ENCODE data around the gene ZNF710. TPM values are rescaled to one million over a fixed set of nuclear protein-coding genes. Genes with fewer than 3 reads are reported as not detected.
A peak's percentile ranks its signal among the peaks of the same experiment; 100 is the strongest.

The ZNF710 gene
- polyA plus RNA-seq, 1 of the 3 experiments (the other 2 are of a cell fraction) = 2.7 TPM

DNA sequence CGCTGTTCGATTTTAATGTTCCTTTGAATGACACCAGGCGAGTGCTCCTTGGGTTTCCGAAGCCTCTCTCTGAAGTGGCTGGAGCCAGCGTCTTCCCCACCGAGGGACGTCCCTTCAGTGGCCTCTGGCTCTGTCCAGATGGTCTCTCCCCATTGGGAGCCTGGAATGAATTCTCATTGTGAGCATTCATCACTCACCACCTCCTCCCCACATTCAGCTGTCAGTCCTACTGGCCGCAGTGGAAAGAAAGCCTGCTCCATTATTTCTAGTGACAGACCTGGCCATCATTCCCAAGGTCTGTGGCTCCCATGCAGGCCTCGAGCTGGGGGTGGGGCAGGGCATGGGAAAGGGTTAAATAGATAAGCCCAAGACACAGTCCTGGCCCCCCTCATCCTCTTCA, 35.2 kb downstream of the ZNF710 start (continued):
- TF ChIP-seq, protein P1, sequence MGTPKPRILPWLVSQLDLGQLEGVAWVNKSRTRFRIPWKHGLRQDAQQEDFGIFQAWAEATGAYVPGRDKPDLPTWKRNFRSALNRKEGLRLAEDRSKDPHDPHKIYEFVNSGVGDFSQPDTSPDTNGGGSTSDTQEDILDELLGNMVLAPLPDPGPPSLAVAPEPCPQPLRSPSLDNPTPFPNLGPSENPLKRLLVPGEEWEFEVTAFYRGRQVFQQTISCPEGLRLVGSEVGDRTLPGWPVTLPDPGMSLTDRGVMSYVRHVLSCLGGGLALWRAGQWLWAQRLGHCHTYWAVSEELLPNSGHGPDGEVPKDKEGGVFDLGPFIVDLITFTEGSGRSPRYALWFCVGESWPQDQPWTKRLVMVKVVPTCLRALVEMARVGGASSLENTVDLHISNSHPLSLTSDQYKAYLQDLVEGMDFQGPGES (IDR thresholded peaks at IDR 0.05; ENCODE audit: low read depth, low read length) = no peak
- TF ChIP-seq GATA2 (CRISPR knock-in tag; IDR thresholded peaks at IDR 0.05) = no peak
- no peak for TF ChIP-seq RFX5 (IDR thresholded peaks at IDR 0.05; ENCODE audit: low read length)
- no peak for TF ChIP-seq FOXM1 (IDR thresholded peaks at IDR 0.05; ENCODE audit: low read depth)
- TF ChIP-seq NRF1 (IDR thresholded peaks at IDR 0.05; ENCODE audit: low read depth, low read length) = no peak
- TF ChIP-seq, protein P2, sequence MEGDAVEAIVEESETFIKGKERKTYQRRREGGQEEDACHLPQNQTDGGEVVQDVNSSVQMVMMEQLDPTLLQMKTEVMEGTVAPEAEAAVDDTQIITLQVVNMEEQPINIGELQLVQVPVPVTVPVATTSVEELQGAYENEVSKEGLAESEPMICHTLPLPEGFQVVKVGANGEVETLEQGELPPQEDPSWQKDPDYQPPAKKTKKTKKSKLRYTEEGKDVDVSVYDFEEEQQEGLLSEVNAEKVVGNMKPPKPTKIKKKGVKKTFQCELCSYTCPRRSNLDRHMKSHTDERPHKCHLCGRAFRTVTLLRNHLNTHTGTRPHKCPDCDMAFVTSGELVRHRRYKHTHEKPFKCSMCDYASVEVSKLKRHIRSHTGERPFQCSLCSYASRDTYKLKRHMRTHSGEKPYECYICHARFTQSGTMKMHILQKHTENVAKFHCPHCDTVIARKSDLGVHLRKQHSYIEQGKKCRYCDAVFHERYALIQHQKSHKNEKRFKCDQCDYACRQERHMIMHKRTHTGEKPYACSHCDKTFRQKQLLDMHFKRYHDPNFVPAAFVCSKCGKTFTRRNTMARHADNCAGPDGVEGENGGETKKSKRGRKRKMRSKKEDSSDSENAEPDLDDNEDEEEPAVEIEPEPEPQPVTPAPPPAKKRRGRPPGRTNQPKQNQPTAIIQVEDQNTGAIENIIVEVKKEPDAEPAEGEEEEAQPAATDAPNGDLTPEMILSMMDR (IDR thresholded peaks at IDR 0.05) = no peak

DNA sequence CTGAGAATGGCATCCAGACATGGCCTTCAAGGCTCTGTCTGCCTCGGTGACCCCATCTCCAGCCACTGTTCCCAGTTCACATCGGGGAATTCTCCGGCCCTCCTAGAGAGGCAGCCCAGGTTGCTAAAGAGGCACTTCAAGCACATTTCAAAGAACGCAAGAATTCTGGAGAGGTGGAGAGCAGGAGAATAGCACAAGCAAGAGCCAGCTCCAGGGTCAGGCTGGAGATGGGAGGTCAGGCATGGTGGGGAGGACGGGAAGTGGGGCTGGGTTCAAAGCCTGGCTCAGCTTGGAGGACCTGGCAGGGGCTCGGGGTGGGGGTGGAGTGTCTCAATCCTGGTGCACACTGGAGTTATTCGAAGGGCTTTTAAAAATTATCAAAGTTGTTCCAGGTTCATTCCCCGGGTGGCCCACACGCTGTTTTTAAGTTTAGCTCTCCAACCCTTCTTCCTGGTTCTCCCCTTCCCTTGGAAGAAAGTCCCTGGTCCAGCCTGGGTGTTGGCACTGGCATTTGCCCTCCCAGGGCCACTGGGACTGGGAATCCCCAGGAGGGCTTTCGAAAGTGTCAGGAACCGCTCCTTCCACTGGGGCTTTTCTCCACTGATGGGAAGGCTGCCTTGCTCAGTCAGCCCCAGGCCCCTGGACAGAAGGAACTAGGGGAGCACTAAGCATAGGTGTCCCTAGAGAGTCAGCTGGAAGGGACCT, 35.8 kb downstream of the ZNF710 start:
- ChIA-PET POLR2A (interaction anchor here (0.6 kb wide), 1 partner anchor 35 kb away, joined by 3 read pairs; no protein-coding TSS in a partner anchor), CTCF (interaction anchor here (0.6 to 1.2 kb wide), 3 partner anchors 8 to 34 kb away, joined by 3 read pairs; no protein-coding TSS in a partner anchor)
- TF ChIP-seq, protein P3, sequence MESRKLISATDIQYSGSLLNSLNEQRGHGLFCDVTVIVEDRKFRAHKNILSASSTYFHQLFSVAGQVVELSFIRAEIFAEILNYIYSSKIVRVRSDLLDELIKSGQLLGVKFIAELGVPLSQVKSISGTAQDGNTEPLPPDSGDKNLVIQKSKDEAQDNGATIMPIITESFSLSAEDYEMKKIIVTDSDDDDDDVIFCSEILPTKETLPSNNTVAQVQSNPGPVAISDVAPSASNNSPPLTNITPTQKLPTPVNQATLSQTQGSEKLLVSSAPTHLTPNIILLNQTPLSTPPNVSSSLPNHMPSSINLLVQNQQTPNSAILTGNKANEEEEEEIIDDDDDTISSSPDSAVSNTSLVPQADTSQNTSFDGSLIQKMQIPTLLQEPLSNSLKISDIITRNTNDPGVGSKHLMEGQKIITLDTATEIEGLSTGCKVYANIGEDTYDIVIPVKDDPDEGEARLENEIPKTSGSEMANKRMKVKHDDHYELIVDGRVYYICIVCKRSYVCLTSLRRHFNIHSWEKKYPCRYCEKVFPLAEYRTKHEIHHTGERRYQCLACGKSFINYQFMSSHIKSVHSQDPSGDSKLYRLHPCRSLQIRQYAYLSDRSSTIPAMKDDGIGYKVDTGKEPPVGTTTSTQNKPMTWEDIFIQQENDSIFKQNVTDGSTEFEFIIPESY (IDR thresholded peaks at IDR 0.05; ENCODE audit: borderline replicate concordance, low read depth) = no peak
- TF ChIP-seq, protein P4, sequence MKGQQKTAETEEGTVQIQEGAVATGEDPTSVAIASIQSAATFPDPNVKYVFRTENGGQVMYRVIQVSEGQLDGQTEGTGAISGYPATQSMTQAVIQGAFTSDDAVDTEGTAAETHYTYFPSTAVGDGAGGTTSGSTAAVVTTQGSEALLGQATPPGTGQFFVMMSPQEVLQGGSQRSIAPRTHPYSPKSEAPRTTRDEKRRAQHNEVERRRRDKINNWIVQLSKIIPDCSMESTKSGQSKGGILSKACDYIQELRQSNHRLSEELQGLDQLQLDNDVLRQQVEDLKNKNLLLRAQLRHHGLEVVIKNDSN (IDR thresholded peaks at IDR 0.05; ENCODE audit: borderline replicate concordance, low read depth) = no peak
- TF ChIP-seq, protein P5, sequence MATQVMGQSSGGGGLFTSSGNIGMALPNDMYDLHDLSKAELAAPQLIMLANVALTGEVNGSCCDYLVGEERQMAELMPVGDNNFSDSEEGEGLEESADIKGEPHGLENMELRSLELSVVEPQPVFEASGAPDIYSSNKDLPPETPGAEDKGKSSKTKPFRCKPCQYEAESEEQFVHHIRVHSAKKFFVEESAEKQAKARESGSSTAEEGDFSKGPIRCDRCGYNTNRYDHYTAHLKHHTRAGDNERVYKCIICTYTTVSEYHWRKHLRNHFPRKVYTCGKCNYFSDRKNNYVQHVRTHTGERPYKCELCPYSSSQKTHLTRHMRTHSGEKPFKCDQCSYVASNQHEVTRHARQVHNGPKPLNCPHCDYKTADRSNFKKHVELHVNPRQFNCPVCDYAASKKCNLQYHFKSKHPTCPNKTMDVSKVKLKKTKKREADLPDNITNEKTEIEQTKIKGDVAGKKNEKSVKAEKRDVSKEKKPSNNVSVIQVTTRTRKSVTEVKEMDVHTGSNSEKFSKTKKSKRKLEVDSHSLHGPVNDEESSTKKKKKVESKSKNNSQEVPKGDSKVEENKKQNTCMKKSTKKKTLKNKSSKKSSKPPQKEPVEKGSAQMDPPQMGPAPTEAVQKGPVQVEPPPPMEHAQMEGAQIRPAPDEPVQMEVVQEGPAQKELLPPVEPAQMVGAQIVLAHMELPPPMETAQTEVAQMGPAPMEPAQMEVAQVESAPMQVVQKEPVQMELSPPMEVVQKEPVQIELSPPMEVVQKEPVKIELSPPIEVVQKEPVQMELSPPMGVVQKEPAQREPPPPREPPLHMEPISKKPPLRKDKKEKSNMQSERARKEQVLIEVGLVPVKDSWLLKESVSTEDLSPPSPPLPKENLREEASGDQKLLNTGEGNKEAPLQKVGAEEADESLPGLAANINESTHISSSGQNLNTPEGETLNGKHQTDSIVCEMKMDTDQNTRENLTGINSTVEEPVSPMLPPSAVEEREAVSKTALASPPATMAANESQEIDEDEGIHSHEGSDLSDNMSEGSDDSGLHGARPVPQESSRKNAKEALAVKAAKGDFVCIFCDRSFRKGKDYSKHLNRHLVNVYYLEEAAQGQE (IDR thresholded peaks at IDR 0.05; ENCODE audit: low read depth, low read length) = no peak
- TF ChIP-seq JUND (IDR thresholded peaks at IDR 0.05) (no peak), FOXJ3 (CRISPR knock-in tag; IDR thresholded peaks at IDR 0.05) (no peak), POLR2AphosphoS5 (IDR thresholded peaks at IDR 0.05; ENCODE audit: low read depth, low read length) (no peak), MEF2A (IDR thresholded peaks at IDR 0.05; ENCODE audit: borderline replicate concordance, low read depth) (no peak), EZH2phosphoT487 (IDR thresholded peaks at IDR 0.05; ENCODE audit: borderline replicate concordance, low read depth) (no peak)
- TF ChIP-seq, protein P2 (IDR thresholded peaks at IDR 0.05) = no peak
- TF ChIP-seq, protein P6, sequence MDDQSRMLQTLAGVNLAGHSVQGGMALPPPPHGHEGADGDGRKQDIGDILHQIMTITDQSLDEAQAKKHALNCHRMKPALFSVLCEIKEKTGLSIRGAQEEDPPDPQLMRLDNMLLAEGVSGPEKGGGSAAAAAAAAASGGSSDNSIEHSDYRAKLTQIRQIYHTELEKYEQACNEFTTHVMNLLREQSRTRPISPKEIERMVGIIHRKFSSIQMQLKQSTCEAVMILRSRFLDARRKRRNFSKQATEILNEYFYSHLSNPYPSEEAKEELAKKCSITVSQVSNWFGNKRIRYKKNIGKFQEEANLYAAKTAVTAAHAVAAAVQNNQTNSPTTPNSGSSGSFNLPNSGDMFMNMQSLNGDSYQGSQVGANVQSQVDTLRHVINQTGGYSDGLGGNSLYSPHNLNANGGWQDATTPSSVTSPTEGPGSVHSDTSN (IDR thresholded peaks at IDR 0.05) = no peak
- Histone ChIP-seq H3K4me1 (ENCODE audit: control insufficient read depth in 1 of 2, insufficient read depth in 2 of 2, low read depth in 1 of 2, low read length in 1 of 2) (peaks cover 18 to 29% of the 10 kb centered on the region in 2 experiments; a peak in 3 of 4 replicates), H3K4me2 (peak overlapping the region; percentile 59), H4K20me1 (ENCODE audit: insufficient read depth) (no peaks in the 10 kb centered on the region), H3F3A (replicated peaks; ENCODE audit: insufficient read depth) (no peaks in the 10 kb centered on the region), H3K27ac (ENCODE audit: low read depth in 2 of 2, low read length in 1 of 2) (peak overlapping the region in 1 of 2 experiments; percentile 30; a peak in 1 of 4 replicates), H2AFZ (ENCODE audit: low read depth) (no peak overlapping the region), H3K9ac (no peak overlapping the region), H3K4me3 (ENCODE audit: low read depth in 2 of 2, low read length in 1 of 2) (no peak overlapping the region), H3K36me3 (replicated peaks in 1 of 2; ENCODE audit: control insufficient read depth in 1 of 2, insufficient read depth in 2 of 2, low read length in 1 of 2) (no peaks in the 10 kb centered on the region), H3K79me2 (ENCODE audit: insufficient read depth) (no peaks in the 10 kb centered on the region; the same call in 1 of the 2 replicates), H3K27me3 (ENCODE audit: insufficient read depth) (no peaks in the 10 kb centered on the region), H3K9me3 (no peaks in the 10 kb centered on the region), H3K9me2 (no peaks in the 10 kb centered on the region)
- WGBS (ENCODE audit: low lambda C conversion rate) = 89% methylated on average over 7 of the region's 11 CpGs
- no peak for DNase-seq
